ENCODE results near the gene TNS1. TPM values are rescaled to one million over a fixed set of nuclear protein-coding genes. Genes with fewer than 3 reads are reported as not detected.
A peak's percentile ranks its signal among the peaks of the same experiment; 100 is the strongest.

The TNS1 gene
- total RNA-seq, 1 donor from 2014 or later: 828 TPM

GRCh38 chr2:217951091-217951490 lies 51.7 kb downstream of the TNS1 start:
- intact Hi-C loops (cut with micrococcal nuclease): loop anchor here (5.0 kb wide), 1 partner anchor 36 kb away; no protein-coding TSS in a partner anchor
- DNase-seq: no peak
- H3K9me3 ChIP-seq (replicated peaks): no peaks in the 10 kb centered on the region
- H3K36me3 ChIP-seq: no peaks in the 10 kb centered on the region
- TF ChIP-seq CTCF (IDR thresholded peaks at IDR 0.05; ENCODE audit: borderline replicate concordance): no peak
- peak overlapping the region; percentile 91 for H3K27ac ChIP-seq (replicated peaks)
- H3K4me3 ChIP-seq: no peak overlapping the region
- peaks cover 95% of the 10 kb centered on the region for H3K4me1 ChIP-seq
- H3K27me3 ChIP-seq (ENCODE audit: low read depth): no peaks in the 10 kb centered on the region

- Histone ChIP-seq H3K27ac (replicated peaks) (peak overlapping the region; percentile 91), H3K27me3 (ENCODE audit: low read depth) (no peaks in the 10 kb centered on the region), H3K36me3 (no peaks in the 10 kb centered on the region), H3K9me3 (replicated peaks) (no peaks in the 10 kb centered on the region), H3K4me1 (peaks cover 90% of the 10 kb centered on the region), H3K4me3 (no peak overlapping the region)
- intact Hi-C loops (cut with micrococcal nuclease): loop anchor here (5.0 kb wide), 1 partner anchor 37 kb away; no protein-coding TSS in a partner anchor
- no peak for TF ChIP-seq CTCF (IDR thresholded peaks at IDR 0.05; ENCODE audit: borderline replicate concordance)
- DNase-seq: no peak
Observed at GRCh38 chr2:217950401-217950871, 52.4 kb downstream of the TNS1 start.

- intact Hi-C loops (cut with micrococcal nuclease): no loop called here
- no peak for DNase-seq
- Histone ChIP-seq H3K9me3 (replicated peaks) (no peaks in the 10 kb centered on the region), H3K4me1 (peaks cover 88% of the 10 kb centered on the region), H3K27me3 (ENCODE audit: low read depth) (no peaks in the 10 kb centered on the region), H3K36me3 (no peaks in the 10 kb centered on the region), H3K27ac (replicated peaks) (peak overlapping the region; percentile 91), H3K4me3 (no peak overlapping the region)
- no peak for TF ChIP-seq CTCF (IDR thresholded peaks at IDR 0.05; ENCODE audit: borderline replicate concordance)
Observed at GRCh38 chr2:217949447-217949846, 53.3 kb downstream of the TNS1 start.

- Histone ChIP-seq H3K27me3 (ENCODE audit: low read depth) (no peaks in the 10 kb centered on the region), H3K4me3 (no peak overlapping the region), H3K36me3 (no peaks in the 10 kb centered on the region), H3K4me1 (peaks cover 88% of the 10 kb centered on the region), H3K27ac (replicated peaks) (peak overlapping the region; percentile 91), H3K9me3 (replicated peaks) (no peaks in the 10 kb centered on the region)
- no peak for TF ChIP-seq CTCF (IDR thresholded peaks at IDR 0.05; ENCODE audit: borderline replicate concordance)
- DNase-seq: no peak
- intact Hi-C loops (cut with micrococcal nuclease): no loop called here
Observed at GRCh38 chr2:217948897-217949296, 53.9 kb downstream of the TNS1 start.

GRCh38 chr2:217948351-217948791 lies 54.4 kb downstream of the TNS1 start:
- Histone ChIP-seq H3K27ac (replicated peaks) (peak overlapping the region; percentile 91), H3K9me3 (replicated peaks) (no peaks in the 10 kb centered on the region), H3K4me1 (peaks cover 88% of the 10 kb centered on the region), H3K36me3 (no peaks in the 10 kb centered on the region), H3K4me3 (no peak overlapping the region), H3K27me3 (ENCODE audit: low read depth) (no peaks in the 10 kb centered on the region)
- no peak for DNase-seq
- intact Hi-C loops (cut with micrococcal nuclease): no loop called here
- no peak for TF ChIP-seq CTCF (IDR thresholded peaks at IDR 0.05; ENCODE audit: borderline replicate concordance)
